Mammary epithelial cell (primary cell): ENCODE data around the gene EPB41L4A.

ENCODE experiments used
- EZH2 ChIP-seq: IDR thresholded peaks from 2 replicates; pipeline ENCODE4 v1.6.1; 2012; ENCODE audit warnings: low read length, inconsistent platforms, borderline replicate concordance
- TF ChIP-seq, protein P1 (sequence below), 2 donors: IDR thresholded peaks in 1 of 2; conservative IDR thresholded peaks in 1 of 2; 2 replicates each; pipeline ENCODE4 v1.5.1; 2011 to 2012; ENCODE audit warnings: inconsistent platforms in 2 of 2, low read length in 2 of 2, mild to moderate bottlenecking in 2 of 2, control low read depth in 1 of 2, low read depth in 1 of 2; ENCODE audit not compliant: insufficient read depth in 1 of 2; ENCODE audit errors: extremely low read depth in 1 of 2

DNA sequence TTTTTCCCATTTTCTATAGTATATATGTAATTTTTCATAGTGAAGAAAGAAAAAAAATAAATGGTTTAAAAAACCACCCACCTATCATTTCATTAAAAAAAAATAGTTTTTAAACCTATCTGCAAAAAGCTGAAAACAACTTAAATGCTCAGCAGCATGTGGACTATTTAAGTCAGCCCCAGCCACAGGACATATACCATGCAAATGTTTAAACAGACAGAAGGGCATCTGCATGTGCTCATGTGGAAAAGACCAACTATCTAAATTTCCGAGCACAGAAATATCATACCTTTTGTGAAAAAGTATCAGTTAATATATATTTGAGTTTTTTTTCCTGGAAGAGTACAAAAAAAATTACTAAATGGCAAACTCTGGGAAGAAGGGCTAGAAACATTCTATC is 143.4 kb downstream of the EPB41L4A start:
- TF ChIP-seq, protein P1, sequence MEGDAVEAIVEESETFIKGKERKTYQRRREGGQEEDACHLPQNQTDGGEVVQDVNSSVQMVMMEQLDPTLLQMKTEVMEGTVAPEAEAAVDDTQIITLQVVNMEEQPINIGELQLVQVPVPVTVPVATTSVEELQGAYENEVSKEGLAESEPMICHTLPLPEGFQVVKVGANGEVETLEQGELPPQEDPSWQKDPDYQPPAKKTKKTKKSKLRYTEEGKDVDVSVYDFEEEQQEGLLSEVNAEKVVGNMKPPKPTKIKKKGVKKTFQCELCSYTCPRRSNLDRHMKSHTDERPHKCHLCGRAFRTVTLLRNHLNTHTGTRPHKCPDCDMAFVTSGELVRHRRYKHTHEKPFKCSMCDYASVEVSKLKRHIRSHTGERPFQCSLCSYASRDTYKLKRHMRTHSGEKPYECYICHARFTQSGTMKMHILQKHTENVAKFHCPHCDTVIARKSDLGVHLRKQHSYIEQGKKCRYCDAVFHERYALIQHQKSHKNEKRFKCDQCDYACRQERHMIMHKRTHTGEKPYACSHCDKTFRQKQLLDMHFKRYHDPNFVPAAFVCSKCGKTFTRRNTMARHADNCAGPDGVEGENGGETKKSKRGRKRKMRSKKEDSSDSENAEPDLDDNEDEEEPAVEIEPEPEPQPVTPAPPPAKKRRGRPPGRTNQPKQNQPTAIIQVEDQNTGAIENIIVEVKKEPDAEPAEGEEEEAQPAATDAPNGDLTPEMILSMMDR (conservative IDR thresholded peaks at IDR 0.05 in 1 of 2, IDR thresholded peaks at IDR 0.05 in 1 of 2; ENCODE audit: extremely low read depth in 1 of 2, insufficient read depth in 1 of 2, low read depth in 1 of 2, low read length in 2 of 2), result no peak
- no peak for TF ChIP-seq EZH2
